HCT116 (cell line): ENCODE data around the gene BDKRB1. TPM values are rescaled to one million over a fixed set of nuclear protein-coding genes. Genes with fewer than 3 reads are reported as not detected.

Experiments
- ATAC-seq: fragments of 200-7000 bp; cut with Tn5 transposase; 2 replicates; pipeline ENCODE4 v1.9.1; 2020; ENCODE audit warnings: mild to moderate bottlenecking, moderate library complexity
- BruUV-seq: library from RNA; stranded (reverse); fragments of 400-500 nt; replicated peaks from 2 replicates; lab custom pipeline; 2021; lab: Mats Ljungman, UMichigan
- CTCF ChIA-PET: fragments of 300-600 bp; sonication (Branson Sonifier 250); formaldehyde crosslinking; loops from one replicate; lab custom pipeline; 2021; ENCODE audit warnings: antibody characterized with exemption; lab: Charles Lee
- POLR2A ChIA-PET: fragments of 300-600, 350-600 bp; sonication (Branson Sonifier 250); formaldehyde crosslinking; loops from one replicate; lab custom pipeline; 2021; ENCODE audit warnings: antibody characterized with exemption; lab: Charles Lee
- RAD21 ChIA-PET, 2 experiments: fragments of 300-600 bp; sonication (Branson Sonifier 250); formaldehyde crosslinking; loops; one replicate each; lab custom pipeline; 2023; ENCODE audit warnings: low total read pairs in 2 of 2; ENCODE audit not compliant: uncharacterized antibody in 2 of 2, unreplicated experiment in 2 of 2, low non-redundant PET in 1 of 2; lab: Charles Lee
- DNase-seq: peaks from one replicate; pipeline ENCODE4 v3.0.0-alpha.2; 2010; ENCODE audit warnings: low read depth, low spot score
- H2AFZ ChIP-seq: fragments of 200-600 bp; shearing (Covaris generic), sonication (generic); 2 replicates; pipeline ENCODE4 v1.6.1; 2017; ENCODE audit warnings: low read depth, mixed run types, mixed read lengths, antibody characterized with exemption, low read length; ENCODE audit not compliant: poor library complexity, severe bottlenecking
- H3K27ac ChIP-seq: 2 replicates; pipeline ENCODE4 v1.5.1; 2012; ENCODE audit warnings: low read depth, low read length
- H3K27me3 ChIP-seq: fragments of 200-600 bp; sonication (generic); 2 replicates; pipeline ENCODE4 v1.6.1; 2016; ENCODE audit warnings: mixed run types, low read length, mixed read lengths; ENCODE audit not compliant: insufficient read depth
- H3K36me3 ChIP-seq, 2 experiments: fragments of 200-500 bp in 1 of 2; fragments of 200-600 bp in 1 of 2; sonication (Bioruptor generic) in 1 of 2; sonication (generic) in 1 of 2; 2 replicates each; pipeline versions ENCODE4 v1.5.1 to v1.6.1; 2014 to 2016; ENCODE audit warnings: low read length in 2 of 2, inconsistent platforms in 1 of 2, mixed read lengths in 1 of 2, mixed run types in 1 of 2; ENCODE audit not compliant: insufficient read depth in 2 of 2, control insufficient read depth in 1 of 2
- H3K4me1 ChIP-seq, 2 experiments: fragments of 200-600 bp in 1 of 2; sonication (generic) in 1 of 2; 2 replicates each; pipeline versions ENCODE4 v1.5.1 to v1.6.1; 2012 to 2017; ENCODE audit warnings: low read length in 2 of 2, inconsistent platforms in 1 of 2, mild to moderate bottlenecking in 1 of 2, mixed read lengths in 1 of 2, mixed run types in 1 of 2, moderate library complexity in 1 of 2; ENCODE audit not compliant: insufficient read depth in 2 of 2, control insufficient read depth in 1 of 2
- H3K4me2 ChIP-seq: fragments of 200-600 bp; sonication (generic); 2 replicates; pipeline ENCODE4 v1.6.1; 2017; ENCODE audit warnings: mixed run types, low read length, mixed read lengths
- H3K4me3 ChIP-seq, 2 experiments: fragments of 200-600 bp in 1 of 2; sonication (generic) in 1 of 2; replicated peaks in 1 of 2; 2 replicates each; pipeline ENCODE4 v1.5.1; 2011 to 2016; ENCODE audit warnings: low read length in 2 of 2, control low read depth in 1 of 2, low read depth in 1 of 2, mild to moderate bottlenecking in 1 of 2, mixed read lengths in 1 of 2, mixed run types in 1 of 2
- H3K79me2 ChIP-seq: fragments of 200-600 bp; sonication (generic); 2 replicates; pipeline ENCODE4 v1.6.1; 2017; ENCODE audit warnings: mild to moderate bottlenecking, mixed run types, low read length, moderate library complexity, mixed read lengths; ENCODE audit not compliant: insufficient read depth
- H3K9ac ChIP-seq: fragments of 200-600 bp; sonication (generic); 2 replicates; pipeline ENCODE4 v1.6.1; 2016; ENCODE audit warnings: low read length, mixed read lengths
- H3K9me2 ChIP-seq: fragments of 200-600 bp; sonication (generic), shearing (Covaris generic); 2 replicates; pipeline ENCODE4 v1.6.1; 2017; ENCODE audit warnings: mixed run types, mild to moderate bottlenecking, moderate library complexity; ENCODE audit not compliant: insufficient read depth
- H3K9me3 ChIP-seq, 2 experiments: fragments of 200-500 bp in 1 of 2; fragments of 200-600 bp in 1 of 2; sonication (Bioruptor generic) in 1 of 2; sonication (generic) in 1 of 2; 2 replicates each; pipeline ENCODE4 v1.6.1; 2014 to 2017; ENCODE audit warnings: low read length in 2 of 2, mixed read lengths in 2 of 2, inconsistent platforms in 1 of 2, low read depth in 1 of 2, mild to moderate bottlenecking in 1 of 2, mixed run types in 1 of 2, moderate library complexity in 1 of 2; ENCODE audit not compliant: control insufficient read depth in 1 of 2, insufficient read depth in 1 of 2
- H4K20me1 ChIP-seq: fragments of 200-600 bp; sonication (generic), shearing (Covaris generic); 2 replicates; pipeline ENCODE4 v1.6.1; 2017; ENCODE audit warnings: mixed run types, mild to moderate bottlenecking, moderate library complexity; ENCODE audit not compliant: insufficient read depth
- ATF3 ChIP-seq: IDR thresholded peaks from 2 replicates; pipeline ENCODE4 v1.6.1; 2012
- CTCF ChIP-seq, 3 experiments: fragments of 200-600 bp in 1 of 3; sonication (generic) in 1 of 3; IDR thresholded peaks in 2 of 3; conservative IDR thresholded peaks in 1 of 3; 2 replicates each; pipeline ENCODE4 v1.5.1; 2012 to 2017; ENCODE audit warnings: low read depth in 2 of 3, low read length in 2 of 3, antibody characterized with exemption in 1 of 3, borderline replicate concordance in 1 of 3, control low read depth in 1 of 3, mild to moderate bottlenecking in 1 of 3, mixed read lengths in 1 of 3, mixed run types in 1 of 3, moderate library complexity in 1 of 3; ENCODE audit not compliant: insufficient read depth in 1 of 3
- ELF1 ChIP-seq: IDR thresholded peaks from 2 replicates; pipeline ENCODE4 v1.6.1; 2012; ENCODE audit warnings: low read depth, borderline replicate concordance
- FOSL1 ChIP-seq: IDR thresholded peaks from 2 replicates; pipeline ENCODE4 v1.6.1; 2012; ENCODE audit warnings: low read depth
- JUND ChIP-seq: IDR thresholded peaks from 2 replicates; pipeline ENCODE4 v1.6.1; 2012
- POLR2A ChIP-seq: IDR thresholded peaks from 2 replicates; pipeline ENCODE4 v1.7.0; 2011; ENCODE audit warnings: borderline replicate concordance; ENCODE audit not compliant: insufficient read depth, insufficient read length; ENCODE audit errors: extremely low read depth
- POLR2AphosphoS5 ChIP-seq: IDR thresholded peaks from 2 replicates; pipeline ENCODE4 v1.6.1; 2011; ENCODE audit warnings: mild to moderate bottlenecking, low read depth, low read length, moderate library complexity
- SIN3A ChIP-seq: IDR thresholded peaks from 2 replicates; pipeline ENCODE4 v1.6.1; 2012; ENCODE audit warnings: low read depth
- SRF ChIP-seq: IDR thresholded peaks from 2 replicates; pipeline ENCODE4 v1.6.1; 2012; ENCODE audit warnings: low read depth
- TCF7L2 ChIP-seq: IDR thresholded peaks from 2 replicates; pipeline ENCODE4 v1.7.0; 2011; ENCODE audit warnings: borderline replicate concordance, inconsistent platforms; ENCODE audit not compliant: insufficient read depth, insufficient read length; ENCODE audit errors: extremely low read depth
- ZFX ChIP-seq: fragments of 450-650 bp; IDR thresholded peaks from 2 replicates; pipeline ENCODE4 v1.6.1; 2017
- ZNF274 ChIP-seq: fragments of 200-500 bp; sonication (Bioruptor generic); IDR thresholded peaks from 2 replicates; pipeline ENCODE4 v1.6.1; 2014; ENCODE audit warnings: mild to moderate bottlenecking, low read depth, low read length, inconsistent platforms
- intact Hi-C: fragments of 100-400 bp; cut with micrococcal nuclease; formaldehyde crosslinking; loops from 2 replicates; pipeline ENCODE4 v1.10.0; 2022
- total RNA-seq: library from RNA; stranded (reverse); gene quantifications from one replicate; pipeline ENCODE4 v1.2.1, GENCODE V29; 2021; ENCODE audit not compliant: unreplicated experiment

The BDKRB1 gene
- total RNA-seq, 1 experiment from 2014 or later: not detected

GRCh38 chr14:96213871-96214465 is 42.0 kb upstream of the BDKRB1 start:
- Histone ChIP-seq H3K79me2 (no peaks in the 10 kb centered on the region), H3K4me2 (no peak overlapping the region), H3K27ac (no peak overlapping the region), H3K36me3 (no peaks in the 10 kb centered on the region), H3K4me1 (no peaks in the 10 kb centered on the region; a peak in 1 of 4 replicates), H3K9ac (no peak overlapping the region), H4K20me1 (no peaks in the 10 kb centered on the region), H3K9me2 (no peaks in the 10 kb centered on the region), H2AFZ (no peak overlapping the region), H3K4me3 (no peak overlapping the region), H3K27me3 (no peaks in the 10 kb centered on the region), H3K9me3 (no peaks in the 10 kb centered on the region)
- ChIA-PET RAD21 (no interaction called here), POLR2A (no interaction called here), CTCF (no interaction called here)
- intact Hi-C loops: no loop called here
- DNase-seq (no peak), ATAC-seq (no peak)
- BruUV-seq: no TSS peak
- TF ChIP-seq ZNF274 (no peak), POLR2A (no peak), TCF7L2 (no peak), ATF3 (no peak), ZFX (no peak), ELF1 (no peak), JUND (no peak), SIN3A (no peak), POLR2AphosphoS5 (no peak), FOSL1 (no peak), CTCF (IDR thresholded peaks at IDR 0.05 in 2 of 3, conservative IDR thresholded peaks at IDR 0.05 in 1 of 3; ENCODE audit: borderline replicate concordance in 1 of 3, insufficient read depth in 1 of 3, low read depth in 2 of 3, low read length in 2 of 3) (no peak), SRF (no peak)
